ENCODE measurements around the gene SLC25A3.
"Not testable (repeated sequence)": the region's sequence is repeated elsewhere in the genome, so short reads cannot be mapped to it uniquely, and the experiment has no call there.

SLC25A3 gene

DNA sequence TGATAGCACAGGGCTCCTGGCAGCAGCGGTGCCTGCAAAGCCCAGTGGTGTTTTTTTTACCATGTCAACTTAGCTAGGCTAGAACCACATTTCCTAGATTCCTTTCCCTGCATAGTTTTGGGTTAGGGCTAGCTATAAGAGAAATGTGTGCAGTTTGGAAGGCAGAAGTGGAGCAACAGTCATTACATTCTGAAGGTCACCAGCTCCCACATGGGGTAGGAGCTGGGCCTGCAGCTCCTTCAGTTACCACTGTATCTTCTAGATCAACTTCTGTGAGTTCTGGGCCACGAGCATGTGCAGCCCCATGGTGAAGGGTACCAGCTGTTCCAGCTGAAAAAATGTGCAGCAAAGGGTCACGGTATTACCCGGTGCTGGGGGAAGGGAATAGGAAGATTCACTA is 2.3 kb upstream of the SLC25A3 start:
- DNase-seq (ENCODE audit: insufficient read length, low spot score) (no peak), FAIRE-seq (no peak)
- TF ChIP-seq PAX5 (IDR thresholded peaks at IDR 0.05; ENCODE audit: insufficient read depth, low read length, severe bottlenecking) (no peak), POLR2A (IDR thresholded peaks at IDR 0.05; ENCODE audit: low read depth, low read length) (no peak), POU2F2 (IDR thresholded peaks at IDR 0.05; ENCODE audit: low read depth, low read length) (no peak), SPI1 (IDR thresholded peaks at IDR 0.05; ENCODE audit: low read depth, low read length) (no peak), POLR2AphosphoS5 (IDR thresholded peaks at IDR 0.05; ENCODE audit: low read depth, low read length) (no peak), TAF1 (IDR thresholded peaks at IDR 0.05; ENCODE audit: low read depth, low read length) (no peak)

GRCh38 chr12:98592825-98593322 is 612 bp upstream of the SLC25A3 start:
- FAIRE-seq (no peak), DNase-seq (ENCODE audit: insufficient read length, low spot score) (no peak)
- TF ChIP-seq TAF1 (IDR thresholded peaks at IDR 0.05; ENCODE audit: low read depth, low read length) (no peak), POLR2AphosphoS5 (IDR thresholded peaks at IDR 0.05; ENCODE audit: low read depth, low read length) (no peak), POLR2A (IDR thresholded peaks at IDR 0.05; ENCODE audit: low read depth, low read length) (no peak), POU2F2 (IDR thresholded peaks at IDR 0.05; ENCODE audit: low read depth, low read length) (no peak), PAX5 (IDR thresholded peaks at IDR 0.05; ENCODE audit: insufficient read depth, low read length, severe bottlenecking) (no peak), SPI1 (IDR thresholded peaks at IDR 0.05; ENCODE audit: low read depth, low read length) (no peak)

GRCh38 chr12:98594050-98594835 is 757 bp downstream of the SLC25A3 start:
- TF ChIP-seq TAF1 (IDR thresholded peaks at IDR 0.05; ENCODE audit: low read depth, low read length) (no peak), POLR2AphosphoS5 (IDR thresholded peaks at IDR 0.05; ENCODE audit: low read depth, low read length) (peak; percentile 1; the same call in 1 of the 2 replicates)
- FAIRE-seq (no peak), DNase-seq (ENCODE audit: insufficient read length, low spot score) (no peak)

DNA sequence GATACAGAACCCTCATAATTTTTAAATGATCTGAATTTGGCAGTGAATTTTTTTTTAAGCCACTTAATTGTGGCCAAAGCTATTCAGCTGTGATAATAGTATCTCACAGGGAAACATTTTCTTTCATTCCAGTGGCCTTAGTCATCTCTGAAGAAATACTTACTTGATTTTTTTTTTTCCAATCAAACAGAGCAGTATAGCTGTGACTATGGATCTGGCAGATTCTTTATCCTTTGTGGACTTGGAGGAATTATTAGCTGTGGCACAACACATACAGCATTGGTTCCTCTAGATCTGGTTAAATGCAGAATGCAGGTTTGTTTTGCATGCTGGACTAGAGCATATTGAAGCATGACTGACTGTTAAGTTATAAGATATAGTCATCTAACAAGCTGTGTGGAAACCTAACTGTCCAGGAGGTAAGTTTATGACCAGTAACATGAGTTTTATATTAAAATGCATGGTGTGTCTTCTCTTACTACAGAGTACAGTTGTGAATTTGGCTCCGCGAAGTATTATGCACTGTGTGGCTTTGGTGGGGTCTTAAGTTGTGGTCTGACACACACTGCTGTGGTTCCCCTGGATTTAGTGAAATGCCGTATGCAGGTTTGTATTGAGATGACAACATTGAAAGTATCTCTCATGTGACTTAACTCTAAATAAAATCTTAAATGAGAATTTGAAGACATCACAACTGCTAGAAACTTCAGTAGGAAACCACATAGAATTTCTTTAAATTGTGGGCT is 1.9 kb downstream of the SLC25A3 start:
- DNase-seq (ENCODE audit: insufficient read length, low spot score) (no peak), FAIRE-seq (no peak)
- no peak for TF ChIP-seq POLR2AphosphoS5 (IDR thresholded peaks at IDR 0.05; ENCODE audit: low read depth, low read length)
- no peak for TF ChIP-seq TAF1 (IDR thresholded peaks at IDR 0.05; ENCODE audit: low read depth, low read length)
- no peak for TF ChIP-seq PAX5 (IDR thresholded peaks at IDR 0.05; ENCODE audit: insufficient read depth, low read length, severe bottlenecking)
- no peak for TF ChIP-seq SPI1 (IDR thresholded peaks at IDR 0.05; ENCODE audit: low read depth, low read length)
- no peak for TF ChIP-seq POU2F2 (IDR thresholded peaks at IDR 0.05; ENCODE audit: low read depth, low read length)
- no peak for TF ChIP-seq POLR2A (IDR thresholded peaks at IDR 0.05; ENCODE audit: low read depth, low read length)

GRCh38 chr12:98597313-98597712 is 3.8 kb downstream of the SLC25A3 start:
- DNase-seq (ENCODE audit: insufficient read length, low spot score); FAIRE-seq: not testable (repeated sequence)

- FAIRE-seq, result no peak
- DNase-seq (ENCODE audit: insufficient read length, low spot score), result no peak
- TF ChIP-seq POLR2A (IDR thresholded peaks at IDR 0.05; ENCODE audit: low read depth, low read length) (no peak), PAX5 (IDR thresholded peaks at IDR 0.05; ENCODE audit: insufficient read depth, low read length, severe bottlenecking) (no peak), TAF1 (IDR thresholded peaks at IDR 0.05; ENCODE audit: low read depth, low read length) (no peak), SPI1 (IDR thresholded peaks at IDR 0.05; ENCODE audit: low read depth, low read length) (no peak), POLR2AphosphoS5 (IDR thresholded peaks at IDR 0.05; ENCODE audit: low read depth, low read length) (no peak), POU2F2 (IDR thresholded peaks at IDR 0.05; ENCODE audit: low read depth, low read length) (no peak)
Observed at GRCh38 chr12:98601924-98602323, 8.4 kb downstream of the SLC25A3 start.

GRCh38 chr12:98606359-98606988 is 13.0 kb downstream of the SLC25A3 start:
- DNase-seq (ENCODE audit: insufficient read length, low spot score) (no peak), FAIRE-seq (peak; percentile 43)
- TF ChIP-seq SPI1 (IDR thresholded peaks at IDR 0.05; ENCODE audit: low read depth, low read length) (no peak), POLR2A (IDR thresholded peaks at IDR 0.05; ENCODE audit: low read depth, low read length) (no peak), PAX5 (IDR thresholded peaks at IDR 0.05; ENCODE audit: insufficient read depth, low read length, severe bottlenecking) (no peak), POLR2AphosphoS5 (IDR thresholded peaks at IDR 0.05; ENCODE audit: low read depth, low read length) (no peak), TAF1 (IDR thresholded peaks at IDR 0.05; ENCODE audit: low read depth, low read length) (no peak), POU2F2 (IDR thresholded peaks at IDR 0.05; ENCODE audit: low read depth, low read length) (no peak)

DNA sequence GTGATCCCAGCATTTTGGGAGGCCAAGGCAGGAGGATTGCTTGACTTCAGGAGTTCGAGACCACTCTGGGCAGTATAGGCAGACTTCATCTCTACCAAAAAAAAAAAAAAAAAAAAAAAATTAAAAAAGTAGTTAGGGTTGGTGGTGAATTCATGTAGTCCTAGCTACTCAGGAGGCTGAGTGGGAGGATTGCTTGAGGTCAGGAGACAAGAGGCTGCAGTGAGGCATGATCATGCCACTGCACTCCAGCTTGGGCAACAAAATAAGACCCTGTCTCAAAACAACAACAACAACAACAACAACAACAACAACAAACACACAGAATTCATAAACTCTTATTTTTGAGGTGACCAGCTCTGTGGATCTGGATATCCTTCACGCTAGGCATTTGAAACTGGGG is 17.1 kb downstream of the SLC25A3 start:
- no peak for DNase-seq (ENCODE audit: insufficient read length, low spot score)
- no peak for TF ChIP-seq POLR2A (IDR thresholded peaks at IDR 0.05; ENCODE audit: low read depth, low read length)
- TF ChIP-seq PAX5 (IDR thresholded peaks at IDR 0.05; ENCODE audit: insufficient read depth, low read length, severe bottlenecking), result no peak
- no peak for TF ChIP-seq POLR2AphosphoS5 (IDR thresholded peaks at IDR 0.05; ENCODE audit: low read depth, low read length)
- no peak for TF ChIP-seq POU2F2 (IDR thresholded peaks at IDR 0.05; ENCODE audit: low read depth, low read length)
- no peak for TF ChIP-seq SPI1 (IDR thresholded peaks at IDR 0.05; ENCODE audit: low read depth, low read length)
- no peak for FAIRE-seq

DNA sequence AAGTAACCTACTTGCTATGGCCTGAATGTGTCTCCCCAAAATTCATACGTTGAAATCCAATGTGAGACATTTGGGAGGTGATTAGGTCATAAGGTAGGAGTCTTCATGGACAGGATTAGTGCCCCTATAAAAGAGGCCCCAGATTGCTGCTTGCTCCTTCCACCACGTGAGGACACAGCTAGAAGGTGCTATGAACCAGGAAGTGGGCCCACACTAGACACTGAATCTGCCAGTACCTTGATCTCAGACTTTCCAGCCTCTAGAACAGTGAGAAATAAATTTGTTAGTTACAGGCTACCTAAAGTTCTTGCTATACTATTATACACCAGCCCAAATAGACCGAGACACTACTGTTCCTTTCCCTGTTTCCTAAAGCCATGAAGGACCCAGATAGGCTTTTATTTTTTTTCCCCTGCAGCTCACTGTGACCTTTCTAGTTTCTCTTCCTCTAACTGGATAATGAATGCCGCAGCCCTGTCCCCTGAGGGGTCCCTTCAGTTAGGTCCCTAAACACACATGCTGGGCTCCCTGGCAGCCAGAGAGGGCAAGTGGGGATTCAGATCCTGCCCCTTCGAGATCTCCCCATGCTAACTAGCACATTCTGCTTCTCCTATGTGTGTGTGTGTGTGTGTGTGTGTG is 19.3 kb downstream of the SLC25A3 start:
- TF ChIP-seq POU2F2 (IDR thresholded peaks at IDR 0.05; ENCODE audit: low read depth, low read length), result no peak
- TF ChIP-seq POLR2A (IDR thresholded peaks at IDR 0.05; ENCODE audit: low read depth, low read length), result peak; percentile 68; the same call in 1 of the 2 replicates
- TF ChIP-seq SPI1 (IDR thresholded peaks at IDR 0.05; ENCODE audit: low read depth, low read length), result peak; percentile 86
- FAIRE-seq (peak; percentile 78), DNase-seq (ENCODE audit: insufficient read length, low spot score) (no peak)

Measured in GM12891 (cell line).